HEK293T (cell line): ENCODE data around the gene ZNF587B.
"Not testable (repeated sequence)": the region's sequence is repeated elsewhere in the genome, so short reads cannot be mapped to it uniquely, and the experiment has no call there.

Source experiments
- CTCF ChIA-PET: fragments of 350-600 bp; formaldehyde crosslinking; extraction: SDS; loops from one replicate; lab custom pipeline; 2021; ENCODE audit warnings: antibody characterized with exemption, inconsistent platforms; lab: Yijun Ruan, JAX
- POLR2A ChIA-PET: fragments of 350-600 bp; formaldehyde crosslinking; extraction: SDS; loops from one replicate; lab custom pipeline; 2020; ENCODE audit warnings: antibody characterized with exemption, inconsistent platforms; lab: Yijun Ruan, JAX
- DNase-seq: peaks from one replicate; pipeline ENCODE4 v3.0.0; 2012; ENCODE audit warnings: mixed read lengths; ENCODE audit errors: extremely low spot score
- ARNT ChIP-seq: fragments of 450-650 bp; IDR thresholded peaks from 2 replicates; pipeline ENCODE4 v1.6.1; 2017; ENCODE audit warnings: mild to moderate bottlenecking
- BHLHE40 ChIP-seq: fragments of 450-650 bp; IDR thresholded peaks from 2 replicates; pipeline ENCODE4 v1.6.1; 2016; ENCODE audit warnings: mild to moderate bottlenecking, moderate library complexity, borderline replicate concordance
- CTBP1 ChIP-seq: fragments of 450-650 bp; IDR thresholded peaks from 2 replicates; pipeline ENCODE4 v1.6.1; 2016; ENCODE audit warnings: borderline replicate concordance
- ELF4 ChIP-seq: fragments of 450-650 bp; IDR thresholded peaks from 2 replicates; pipeline ENCODE4 v1.6.1; 2017; ENCODE audit warnings: antibody characterized with exemption
- FOXA1 ChIP-seq: fragments of 450-650 bp; IDR thresholded peaks from 2 replicates; pipeline ENCODE4 v1.6.1; 2016; ENCODE audit warnings: mild to moderate bottlenecking
- FOXK2 ChIP-seq: fragments of 450-650 bp; IDR thresholded peaks from 2 replicates; pipeline ENCODE4 v1.6.1; 2016; ENCODE audit warnings: mild to moderate bottlenecking
- FOXM1 ChIP-seq: fragments of 450-650 bp; IDR thresholded peaks from 2 replicates; pipeline ENCODE4 v1.6.1; 2017; ENCODE audit warnings: mild to moderate bottlenecking, borderline replicate concordance
- HDGF ChIP-seq: fragments of 450-650 bp; IDR thresholded peaks from 2 replicates; pipeline ENCODE4 v1.6.1; 2017; ENCODE audit warnings: antibody characterized with exemption, borderline replicate concordance
- L3MBTL2 ChIP-seq: fragments of 450-650 bp; conservative IDR thresholded peaks from 2 replicates; pipeline ENCODE4 v1.6.1; 2016; ENCODE audit warnings: mild to moderate bottlenecking
- LEF1 ChIP-seq: fragments of 450-650 bp; IDR thresholded peaks from 2 replicates; pipeline ENCODE4 v1.6.1; 2017; ENCODE audit warnings: mild to moderate bottlenecking, borderline replicate concordance
- NFRKB ChIP-seq: fragments of 450-650 bp; IDR thresholded peaks from 2 replicates; pipeline ENCODE4 v1.6.1; 2016; ENCODE audit warnings: mild to moderate bottlenecking, moderate library complexity
- SP1 ChIP-seq: fragments of 450-650 bp; IDR thresholded peaks from 2 replicates; pipeline ENCODE4 v1.6.1; 2017
- SUZ12 ChIP-seq: fragments of 450-650 bp; IDR thresholded peaks from 2 replicates; pipeline ENCODE4 v1.6.1; 2016; ENCODE audit warnings: mild to moderate bottlenecking
- TARDBP ChIP-seq: fragments of 450-650 bp; IDR thresholded peaks from 2 replicates; pipeline ENCODE4 v1.6.1; 2016
- ZNF384 ChIP-seq: fragments of 450-650 bp; IDR thresholded peaks from 2 replicates; pipeline ENCODE4 v1.6.1; 2016
- TF ChIP-seq, protein P1 (sequence below): fragments of 450-650 bp; IDR thresholded peaks from 2 replicates; pipeline ENCODE4 v1.6.1; 2016

Gene ZNF587B

DNA sequence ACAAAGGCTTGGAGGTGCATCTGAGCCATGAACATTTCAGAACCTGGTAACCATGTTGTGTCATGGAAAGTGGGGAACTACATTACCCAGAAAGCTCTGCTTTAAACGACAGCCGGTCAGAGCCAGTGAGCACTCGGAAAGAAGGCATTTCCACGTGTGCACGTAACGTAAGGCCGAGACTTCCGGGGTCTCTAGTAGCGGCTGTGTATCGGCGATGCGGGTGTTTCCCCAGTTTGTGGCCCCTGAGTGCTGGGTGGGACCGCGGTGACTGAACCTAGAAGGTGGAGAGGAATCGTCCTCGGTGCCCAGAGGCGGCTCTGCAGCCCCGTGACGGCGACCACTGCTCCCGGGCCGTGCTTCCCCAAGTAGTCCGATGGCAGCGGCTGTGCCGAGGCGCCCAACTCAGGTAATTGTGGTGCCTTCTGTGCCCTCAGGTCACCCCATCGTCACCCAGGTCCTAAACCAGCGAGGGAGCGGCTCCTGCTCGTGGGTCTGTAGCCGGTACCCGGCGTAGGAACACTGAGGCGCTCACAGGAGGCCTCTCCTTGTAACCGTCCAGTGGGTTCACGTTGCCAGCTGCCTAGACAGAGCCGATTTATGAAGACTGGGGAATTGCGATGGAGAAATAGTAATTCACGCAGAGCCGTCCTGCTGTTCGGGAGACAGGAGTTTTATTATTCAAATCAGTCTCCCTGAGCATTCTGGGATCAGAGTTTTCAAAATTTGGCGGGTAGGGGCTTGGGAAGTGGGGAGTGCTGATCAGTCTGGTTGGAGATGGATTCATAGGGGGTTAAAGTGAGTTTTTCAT is 19.8 kb downstream of the ZNF587B start, which contains the start of gene ZNF587:
ZNF587 (plus strand) TSS at position 194 of the 808 bp plus-strand sequence; CDS start at position 374, 180 bp downstream.
- CTCF ChIA-PET, result not testable (repeated sequence)
- POLR2A ChIA-PET, result interaction anchor here (1.0 kb wide), 1 partner anchor 35 kb away, joined by 3 read pairs; the partner anchor contains the start of gene ZNF552
- DNase-seq, result peak; percentile 61
- peak; percentile 42 for TF ChIP-seq L3MBTL2
- TF ChIP-seq, protein P1, sequence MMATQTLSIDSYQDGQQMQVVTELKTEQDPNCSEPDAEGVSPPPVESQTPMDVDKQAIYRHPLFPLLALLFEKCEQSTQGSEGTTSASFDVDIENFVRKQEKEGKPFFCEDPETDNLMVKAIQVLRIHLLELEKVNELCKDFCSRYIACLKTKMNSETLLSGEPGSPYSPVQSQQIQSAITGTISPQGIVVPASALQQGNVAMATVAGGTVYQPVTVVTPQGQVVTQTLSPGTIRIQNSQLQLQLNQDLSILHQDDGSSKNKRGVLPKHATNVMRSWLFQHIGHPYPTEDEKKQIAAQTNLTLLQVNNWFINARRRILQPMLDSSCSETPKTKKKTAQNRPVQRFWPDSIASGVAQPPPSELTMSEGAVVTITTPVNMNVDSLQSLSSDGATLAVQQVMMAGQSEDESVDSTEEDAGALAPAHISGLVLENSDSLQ, result peak; percentile 93
- TF ChIP-seq ELF4, result peak; percentile 62

DNA sequence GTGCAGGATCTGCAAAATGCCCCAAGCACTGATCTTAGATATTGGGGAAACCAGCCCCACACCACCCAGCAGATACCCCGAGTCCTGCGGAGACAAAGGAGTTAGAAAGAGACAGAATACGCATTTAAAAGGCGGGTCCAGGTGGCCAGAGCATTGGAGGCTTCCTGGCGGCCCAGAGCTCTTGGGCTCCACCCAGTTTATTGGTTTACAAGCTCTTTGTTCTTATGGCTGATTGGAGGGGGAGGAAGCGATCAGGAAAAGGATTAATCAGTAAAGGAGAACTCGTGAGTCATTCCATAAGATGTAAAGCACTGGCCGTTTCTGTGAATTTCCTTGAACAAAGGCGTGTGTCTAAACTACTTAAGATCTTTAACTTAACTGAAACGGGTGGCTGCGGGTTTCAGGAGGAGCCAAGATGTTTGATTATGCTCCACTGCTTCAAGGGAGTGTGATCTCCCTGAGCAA is 20.5 kb downstream of the ZNF587B start:
- POLR2A ChIA-PET, result no interaction called here
- DNase-seq, result no peak
- TF ChIP-seq FOXM1 (no peak), FOXK2 (no peak), HDGF (no peak), ARNT (no peak), SP1 (no peak), ELF4 (no peak), FOXA1 (no peak), BHLHE40 (no peak), TARDBP (no peak), ZNF384 (no peak), L3MBTL2 (no peak), SUZ12 (no peak), CTBP1 (no peak), NFRKB (no peak), LEF1 (no peak)
- TF ChIP-seq, protein P1, result no peak
- CTCF ChIA-PET, result no interaction called here

DNA sequence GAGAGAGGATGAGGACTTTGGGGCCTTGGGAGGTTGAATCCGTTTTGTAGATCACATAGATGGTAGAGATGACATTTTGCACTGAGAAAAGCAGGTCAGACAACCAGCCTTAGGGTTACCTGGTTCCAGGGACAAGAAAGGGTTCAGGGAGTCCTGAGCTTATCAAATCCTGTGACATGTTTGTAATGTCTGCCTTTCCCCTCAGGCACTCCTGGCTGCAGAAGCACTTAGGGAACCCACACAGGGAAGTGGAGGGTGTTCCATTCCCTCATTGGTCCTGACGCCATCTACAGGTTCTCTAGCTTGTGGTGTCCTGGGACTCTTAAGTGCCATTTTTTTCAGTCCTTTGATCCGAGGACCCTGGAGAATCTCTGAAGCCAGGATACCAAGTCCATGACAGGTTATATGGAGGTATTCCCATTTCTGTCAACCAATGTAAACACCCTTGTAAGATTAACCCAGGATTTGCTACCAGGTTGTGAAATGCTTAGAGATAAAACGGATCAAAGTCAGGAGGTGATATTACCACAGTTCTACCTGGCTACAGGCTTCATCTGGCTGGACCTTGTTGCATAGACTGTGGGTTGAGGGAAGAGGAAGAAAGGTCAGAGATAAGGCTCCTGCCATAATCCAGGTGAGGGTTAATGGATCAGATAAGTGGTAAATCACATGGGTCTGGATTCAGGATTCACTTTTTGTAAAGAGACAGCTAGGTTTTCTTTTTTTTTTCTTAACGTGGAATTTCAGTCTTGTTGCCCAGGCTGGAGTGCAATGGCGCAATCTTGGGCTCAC is 21.9 kb downstream of the ZNF587B start:
- POLR2A ChIA-PET, CTCF ChIA-PET, DNase-seq: not testable (repeated sequence)

DNA sequence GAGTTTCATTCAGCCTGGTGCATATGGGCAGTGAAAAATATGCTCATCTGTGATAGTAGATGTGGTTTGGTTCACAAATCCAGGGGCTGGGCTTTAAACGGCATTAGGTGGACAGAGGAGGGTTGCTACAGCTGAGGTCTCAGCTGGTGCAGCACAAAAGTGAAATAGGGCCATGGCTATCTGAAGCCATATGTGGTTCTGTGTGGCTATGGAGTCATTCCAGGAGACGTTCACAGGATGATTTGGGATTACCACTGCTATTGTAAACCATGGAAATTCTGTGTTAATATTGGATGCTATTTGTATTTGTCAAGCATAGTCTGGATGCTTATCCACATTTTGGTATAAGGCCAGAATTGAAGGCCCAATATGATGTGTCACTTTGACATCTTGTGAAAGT is 24.0 kb downstream of the ZNF587B start:
- DNase-seq, POLR2A ChIA-PET, CTCF ChIA-PET: not testable (repeated sequence)

DNA sequence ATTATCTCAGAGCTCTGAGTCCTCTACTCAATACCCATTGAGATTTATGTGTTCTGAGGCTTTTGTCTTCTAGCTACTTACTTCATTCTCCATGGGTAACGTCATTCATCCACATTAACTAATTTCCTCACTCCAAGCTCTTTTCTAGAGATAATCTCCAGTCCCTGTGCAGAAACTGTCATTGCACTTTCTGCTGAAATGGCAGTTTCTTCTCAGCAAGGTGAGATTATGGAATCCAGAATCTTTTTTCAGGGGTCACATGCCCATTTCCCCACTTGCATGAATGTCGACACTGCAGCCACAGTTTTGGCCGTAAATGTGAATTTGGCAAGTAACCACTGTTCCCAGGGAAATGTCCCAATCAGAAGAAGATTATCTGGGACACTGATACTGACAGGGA is 32.3 kb downstream of the ZNF587B start:
- CTCF ChIA-PET, DNase-seq: not testable (repeated sequence)
- POLR2A ChIA-PET, result interaction anchor here (0.8 kb wide), 1 partner anchor 43 kb away, joined by 3 read pairs; no protein-coding TSS in a partner anchor

DNA sequence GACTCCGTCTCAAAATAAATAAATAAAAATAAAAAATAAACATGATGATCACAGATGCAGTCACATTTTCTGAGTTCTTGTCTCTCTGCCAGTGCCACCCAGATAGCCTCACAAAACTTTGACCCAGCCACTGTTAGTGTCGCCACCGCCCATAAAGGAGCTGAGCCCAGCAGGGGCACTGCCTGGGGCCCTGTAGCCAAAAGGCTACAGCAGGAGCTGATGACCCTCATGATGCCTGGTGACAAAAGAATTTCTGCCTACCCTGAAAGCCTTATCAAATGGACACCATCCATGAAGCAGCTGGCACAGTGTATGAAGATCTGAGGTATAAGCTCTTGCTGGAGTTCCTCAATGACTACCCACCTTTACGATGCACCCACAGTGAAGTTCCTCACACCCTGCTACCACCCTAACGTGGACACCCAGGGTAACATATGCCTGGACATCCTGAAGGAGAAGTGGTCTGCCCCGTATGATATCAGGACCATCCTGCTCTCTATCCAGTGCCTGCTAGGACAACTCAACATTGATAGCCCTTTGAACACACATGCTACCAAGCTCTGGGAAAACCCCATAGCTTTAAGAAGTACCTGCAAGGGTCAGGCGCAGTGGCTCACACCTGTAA is 37.9 kb downstream of the ZNF587B start:
- no peak for TF ChIP-seq NFRKB
- TF ChIP-seq FOXK2, result no peak
- TF ChIP-seq FOXA1, result no peak
- no peak for TF ChIP-seq HDGF
- TF ChIP-seq LEF1, result no peak
- TF ChIP-seq ARNT, result no peak
- TF ChIP-seq, protein P1, result no peak
- TF ChIP-seq TARDBP, result no peak
- no peak for TF ChIP-seq FOXM1
- no peak for TF ChIP-seq L3MBTL2
- no peak for TF ChIP-seq CTBP1
- TF ChIP-seq BHLHE40, result no peak
- TF ChIP-seq ZNF384, result no peak
- TF ChIP-seq SUZ12, result no peak
- DNase-seq, result no peak
- POLR2A ChIA-PET, result no interaction called here
- CTCF ChIA-PET, result no interaction called here

DNA sequence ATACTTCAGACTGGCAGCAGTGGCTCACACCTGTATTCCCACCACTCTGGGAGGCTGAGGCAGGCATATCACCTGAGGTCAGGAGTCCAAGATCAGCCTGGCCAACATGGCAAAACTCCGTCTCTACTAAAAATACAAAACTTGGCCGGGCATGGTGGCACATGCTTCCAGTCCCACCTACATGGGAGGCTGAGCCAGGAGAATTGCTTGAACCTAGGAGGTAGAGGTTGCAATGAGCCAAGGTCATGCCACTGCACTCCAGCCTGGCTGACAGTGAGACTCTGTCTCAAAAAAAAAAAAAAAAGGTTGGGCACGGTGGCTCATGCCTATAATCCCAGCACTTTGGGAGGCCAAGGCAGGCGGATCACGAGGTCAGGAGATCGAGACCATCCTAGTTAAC is 39.6 kb downstream of the ZNF587B start:
- CTCF ChIA-PET, DNase-seq, POLR2A ChIA-PET: not testable (repeated sequence)
- peak; percentile 45 for TF ChIP-seq L3MBTL2
